HG03457 (cell line): ENCODE data around the gene HNF1A.

Source experiments
- ATAC-seq: cut with Tn5 transposase; IDR thresholded peaks from one replicate; pipeline ENCODE4 v1.9.1; 2021; ENCODE audit warnings: moderate number of reproducible peaks; ENCODE audit not compliant: unreplicated experiment

Gene HNF1A

GRCh38 chr12:121009741-121010140 lies 31.4 kb downstream of the HNF1A start:
- no peak for ATAC-seq

- ATAC-seq = no peak
These were observed 32.5 kb downstream of the HNF1A start for GRCh38 chr12:121010860-121011259.

GRCh38 chr12:121011820-121012219 lies 33.5 kb downstream of the HNF1A start:
- no peak for ATAC-seq

GRCh38 chr12:121013715-121014114 lies 35.4 kb downstream of the HNF1A start:
- ATAC-seq = no peak

- ATAC-seq = peak; percentile 83
These were observed 37.8 kb downstream of the HNF1A start, which contains the start of gene C12orf43 for GRCh38 chr12:121015825-121016766. C12orf43 (minus strand) TSS chr12:121016487; CDS start chr12:121016474, 13 bp downstream.

GRCh38 chr12:121017966-121018491 lies 39.7 kb downstream of the HNF1A start:
- no peak for ATAC-seq

GRCh38 chr12:121018860-121019617 lies 40.7 kb downstream of the HNF1A start:
- no peak for ATAC-seq

- ATAC-seq = no peak
These were observed 43.4 kb downstream of the HNF1A start for GRCh38 chr12:121021754-121022153.

GRCh38 chr12:121022713-121023112 lies 44.4 kb downstream of the HNF1A start:
- ATAC-seq = no peak

- no peak for ATAC-seq
These were observed 45.5 kb downstream of the HNF1A start for GRCh38 chr12:121023799-121024198.

- no peak for ATAC-seq
These were observed 47.3 kb downstream of the HNF1A start for GRCh38 chr12:121025442-121026226.

GRCh38 chr12:121026274-121027045 lies 48.1 kb downstream of the HNF1A start:
- no peak for ATAC-seq

GRCh38 chr12:121030576-121031212 lies 52.4 kb downstream of the HNF1A start:
- no peak for ATAC-seq

GRCh38 chr12:121033625-121034349 lies 55.4 kb downstream of the HNF1A start:
- no peak for ATAC-seq

GRCh38 chr12:121034616-121035305 lies 56.4 kb downstream of the HNF1A start:
- ATAC-seq = no peak

GRCh38 chr12:121036810-121037326 lies 58.5 kb downstream of the HNF1A start:
- ATAC-seq = no peak

GRCh38 chr12:121038861-121039668 lies 60.7 kb downstream of the HNF1A start, which contains the start of gene OASL:
OASL (minus strand) TSS chr12:121039246; CDS start chr12:121038971, 275 bp downstream.
- ATAC-seq = peak; percentile 57
